GM12878 (cell line): ENCODE data around the gene HOXD11. TPM values are rescaled to one million over a fixed set of nuclear protein-coding genes. Genes with fewer than 3 reads are reported as not detected.

Experiments used
- ATAC-seq: fragments of 200-7000 bp; cut with Tn5 transposase; 3 replicates; pipeline ENCODE4 v1.9.1; 2020; ENCODE audit warnings: mild to moderate bottlenecking, moderate library complexity
- BruUV-seq: library from RNA; stranded (reverse); fragments of 400-500 nt; replicated peaks from 2 replicates; lab custom pipeline; 2021; lab: Mats Ljungman, UMichigan
- CTCF ChIA-PET: fragments of 300-600 bp; sonication (Branson Sonifier 250); formaldehyde crosslinking; extraction: SDS; loops from one replicate; lab custom pipeline; 2021; ENCODE audit warnings: inconsistent platforms; lab: Yijun Ruan, JAX
- POLR2A ChIA-PET: fragments of 350-600 bp; formaldehyde crosslinking; extraction: SDS; loops from one replicate; lab custom pipeline; 2021; ENCODE audit warnings: inconsistent platforms; lab: Charles Lee
- RAD21 ChIA-PET: fragments of 300-600 bp; sonication (Branson Sonifier 250); formaldehyde crosslinking; loops from one replicate; lab custom pipeline; 2023; ENCODE audit warnings: antibody characterized with exemption; ENCODE audit not compliant: unreplicated experiment; lab: Charles Lee
- SMC1A ChIA-PET: fragments of 300-600 bp; sonication (Branson Sonifier 250); formaldehyde crosslinking; loops from one replicate; lab custom pipeline; 2023; ENCODE audit not compliant: unreplicated experiment, uncharacterized antibody; lab: Charles Lee
- DNase-seq: peaks from one replicate; pipeline ENCODE4 v3.0.0-alpha.2; 2011; ENCODE audit warnings: low read depth, low spot score
- FAIRE-seq: peaks from 3 replicates; lab custom pipeline; 2011; peaks lifted over from hg19 to GRCh38; lab: Jason Lieb, UNC
- H2AFZ ChIP-seq: 2 replicates; pipeline ENCODE4 v1.6.0; 2011; ENCODE audit warnings: low read depth, low read length, control low read depth; ENCODE audit not compliant: control insufficient read depth
- H3K27ac ChIP-seq: 2 replicates; pipeline ENCODE4 v1.5.1; 2011; ENCODE audit warnings: control low read depth; ENCODE audit not compliant: control insufficient read depth, insufficient read depth
- H3K27me3 ChIP-seq, 2 experiments: replicated peaks in 1 of 2; 2 replicates each; pipeline versions ENCODE4 v1.6.0 to v1.6.1; 2011; ENCODE audit warnings: low read length in 1 of 2; ENCODE audit not compliant: control insufficient read depth in 2 of 2, insufficient read depth in 2 of 2
- H3K36me3 ChIP-seq, 2 experiments: 2 replicates each; pipeline ENCODE4 v1.5.1; 2011; ENCODE audit warnings: low read length in 1 of 2; ENCODE audit not compliant: control insufficient read depth in 2 of 2, insufficient read depth in 2 of 2
- H3K4me1 ChIP-seq: 2 replicates; pipeline ENCODE4 v1.6.1; 2011; ENCODE audit warnings: mild to moderate bottlenecking, low read length, moderate library complexity, mixed read lengths; ENCODE audit not compliant: control insufficient read depth, insufficient read depth
- H3K4me2 ChIP-seq: 2 replicates; pipeline ENCODE4 v1.6.0; 2011; ENCODE audit warnings: control low read depth; ENCODE audit not compliant: control insufficient read depth, insufficient read depth
- H3K4me3 ChIP-seq: fragments of 200-600 bp; sonication (generic); 2 replicates; pipeline ENCODE4 v1.5.1; 2016
- H3K79me2 ChIP-seq: 2 replicates; pipeline ENCODE4 v1.6.0; 2011; ENCODE audit warnings: low read length; ENCODE audit not compliant: control insufficient read depth, insufficient read depth
- H3K9ac ChIP-seq: 2 replicates; pipeline ENCODE4 v1.8.0; 2011; ENCODE audit warnings: low read length, control low read depth, mixed read lengths; ENCODE audit not compliant: control insufficient read depth, insufficient read depth
- H3K9me3 ChIP-seq: replicated peaks from 3 replicates; pipeline ENCODE4 v1.5.1; 2011; ENCODE audit warnings: mild to moderate bottlenecking, low read length; ENCODE audit not compliant: control insufficient read depth, insufficient read depth
- H4K20me1 ChIP-seq: 2 replicates; pipeline ENCODE4 v1.6.0; 2011; ENCODE audit not compliant: control insufficient read depth, insufficient read depth
- EED ChIP-seq: sonication (generic); IDR thresholded peaks from 2 replicates; pipeline ENCODE4 v1.6.1; 2016; ENCODE audit warnings: antibody characterized with exemption, low read depth
- ESRRA ChIP-seq: IDR thresholded peaks from 2 replicates; pipeline ENCODE4 v1.6.1; 2012; ENCODE audit warnings: mild to moderate bottlenecking, low read length, improper control_type of control experiment
- HCFC1 ChIP-seq: fragments of 150-350 bp; IDR thresholded peaks from 2 replicates; pipeline ENCODE4 v1.6.1; 2014; ENCODE audit warnings: low read length
- HSF1 ChIP-seq: fragments of 150-350 bp; IDR thresholded peaks from 2 replicates; pipeline ENCODE4 v1.6.1; 2014; ENCODE audit warnings: mild to moderate bottlenecking, low read depth, low read length
- MTA3 ChIP-seq: IDR thresholded peaks from 2 replicates; pipeline ENCODE4 v1.6.1; 2012; ENCODE audit warnings: low read length, inconsistent platforms, borderline replicate concordance
- MYC ChIP-seq: IDR thresholded peaks from 2 replicates; pipeline ENCODE4 v1.6.1; 2011; ENCODE audit warnings: mild to moderate bottlenecking, low read length, moderate library complexity, inconsistent platforms; ENCODE audit not compliant: insufficient read depth, insufficient replicate concordance, insufficient read length, severe bottlenecking
- PAX5 ChIP-seq: IDR thresholded peaks from 2 replicates; pipeline ENCODE4 v1.6.1; 2011; ENCODE audit warnings: low read depth, low read length, borderline replicate concordance
- RCOR1 ChIP-seq: conservative IDR thresholded peaks from 2 replicates; pipeline ENCODE4 v1.6.1; 2012; ENCODE audit warnings: low read depth, low read length, improper control_type of control experiment
- TAF1 ChIP-seq: IDR thresholded peaks from 2 replicates; pipeline ENCODE4 v1.6.1; 2011; ENCODE audit warnings: mild to moderate bottlenecking, low read depth, low read length, borderline replicate concordance
- ZZZ3 ChIP-seq: IDR thresholded peaks from 2 replicates; pipeline ENCODE4 v1.6.1; 2011; ENCODE audit warnings: low read depth; ENCODE audit not compliant: control insufficient read depth, insufficient read length
- WGBS: methylation state at CpG from one replicate; pipeline ENCODE4 v1.1.6; 2016; ENCODE audit warnings: low lambda C conversion rate; ENCODE audit not compliant: insufficient replicate concordance, insufficient coverage; ENCODE audit errors: missing lambda C conversion rate; 5-methylcytosine and 5-hydroxymethylcytosine counted together
- in situ Hi-C: fragments of 300-500 bp; cut with MboI; formaldehyde crosslinking; loops from 9 replicates; pipeline ENCODE4 v1.14.3; 2018; ENCODE audit warnings: mixed read lengths
- intact Hi-C: fragments of 100-400 bp; cut with micrococcal nuclease; formaldehyde crosslinking; loops from one replicate; pipeline ENCODE4 v1.14.2; 2022; ENCODE audit not compliant: unreplicated experiment
- polyA plus RNA-seq, 11 experiments: library from polyadenylated mRNA; depleted of rRNA in 4 of 11; unstranded in 6 of 11; stranded (reverse) in 5 of 11; fragments of >200 nt; fragmentation: Nextera tagmentation in 4 of 11; fragmentation: Illumina TruSeq in 1 of 11; extraction: Ambion mirVana in 4 of 11; extraction: Trizol in 1 of 11; gene quantifications; 1 replicate in 1 of 11; 2 replicates in 10 of 11; pipeline versions ENCODE4 v1.2.1 to v1.2.3, GENCODE V29; 2011 to 2016; ENCODE audit warnings: inconsistent platforms in 2 of 11, missing spikeins in 2 of 11, low read depth in 1 of 11
- total RNA-seq, 4 experiments: library from RNA; depleted of rRNA in 3 of 4; stranded (reverse); fragments of >200 nt in 3 of 4; fragmentation: Illumina TruSeq in 1 of 4; extraction: Trizol in 1 of 4; gene quantifications; 2 replicates each; pipeline versions ENCODE4 v1.2.1 to v1.2.3, GENCODE V29; 2013 to 2021

HOXD11 gene
- total and polyA plus RNA-seq, 10 of the 15 experiments (the other 5 are each of a cell fraction or from before 2014, with no cell fraction given): not detected

- Histone ChIP-seq H3K79me2 (no peaks in the 10 kb centered on the region), H2AFZ (no peak overlapping the region), H3K9ac (no peak overlapping the region), H4K20me1 (no peaks in the 10 kb centered on the region), H3K36me3 (no peaks in the 10 kb centered on the region), H3K4me3 (no peak overlapping the region), H3K4me1 (no peaks in the 10 kb centered on the region), H3K27ac (no peak overlapping the region), H3K9me3 (no peaks in the 10 kb centered on the region), H3K27me3 (peaks cover 11 to 30% of the 10 kb centered on the region in 2 experiments), H3K4me2 (no peak overlapping the region)
- in situ Hi-C loops: no loop called here
- POLR2A ChIA-PET: no interaction called here
- BruUV-seq: no TSS peak
- 3% methylated on average over 5 of the region's 5 CpGs for WGBS
- TF ChIP-seq HCFC1 (no peak), MTA3 (no peak), MYC (no peak), ZZZ3 (no peak), HSF1 (no peak), ESRRA (no peak), RCOR1 (no peak), PAX5 (no peak), EED (no peak), TAF1 (no peak)
- FAIRE-seq: no peak
- ATAC-seq: no peak
- intact Hi-C loops: no loop called here
- SMC1A ChIA-PET: no interaction called here
- CTCF ChIA-PET: no interaction called here
- no peak for DNase-seq
- RAD21 ChIA-PET: no interaction called here
These were observed 16.2 kb upstream of the HOXD11 start for GRCh38 chr2:176090862-176091261.
